GM19455 (cell line): ENCODE results near the gene ESRRG.

Experiments used
- ATAC-seq: cut with Tn5 transposase; IDR thresholded peaks from one replicate; pipeline ENCODE4 v1.9.1; 2021; ENCODE audit not compliant: unreplicated experiment

Gene ESRRG

DNA sequence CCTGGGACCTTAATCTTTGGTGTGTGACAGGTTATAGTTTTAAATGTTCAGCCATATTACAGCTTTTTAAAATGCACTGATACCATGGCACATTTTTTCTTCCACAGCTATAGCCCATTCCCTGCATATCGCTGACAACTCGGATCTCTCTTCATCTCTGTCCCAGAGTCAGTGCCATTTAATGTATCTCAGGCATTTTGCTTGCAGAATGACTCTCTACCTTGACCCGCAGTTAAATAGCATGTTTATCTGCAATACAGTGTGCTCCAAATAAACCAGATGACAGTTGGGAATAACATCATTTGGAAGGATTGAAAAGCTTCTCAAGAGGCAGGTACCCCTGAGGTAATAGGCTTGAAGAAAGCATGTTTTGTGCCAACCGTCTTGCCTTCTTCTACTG lies 200.2 kb downstream of the ESRRG start:
- no peak for ATAC-seq

DNA sequence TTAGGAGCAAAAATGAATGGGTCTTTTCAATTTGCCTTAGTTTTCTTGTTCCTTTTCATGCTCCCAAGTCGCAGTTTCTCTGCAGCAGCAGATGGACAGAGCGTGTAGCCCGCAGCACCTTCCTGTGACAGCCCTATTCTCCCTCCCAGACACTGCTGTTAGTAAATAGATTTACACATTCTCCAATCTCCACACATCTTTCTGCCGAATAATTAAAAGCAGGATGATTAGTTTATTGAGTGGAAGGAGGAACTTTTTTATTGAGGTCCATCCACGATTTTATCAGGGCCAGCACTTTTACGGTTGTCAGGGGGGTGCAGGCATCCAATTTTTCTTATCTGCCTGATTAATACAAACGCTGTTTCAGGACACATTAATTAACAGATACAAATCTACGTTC lies 201.8 kb downstream of the ESRRG start:
- no peak for ATAC-seq

DNA sequence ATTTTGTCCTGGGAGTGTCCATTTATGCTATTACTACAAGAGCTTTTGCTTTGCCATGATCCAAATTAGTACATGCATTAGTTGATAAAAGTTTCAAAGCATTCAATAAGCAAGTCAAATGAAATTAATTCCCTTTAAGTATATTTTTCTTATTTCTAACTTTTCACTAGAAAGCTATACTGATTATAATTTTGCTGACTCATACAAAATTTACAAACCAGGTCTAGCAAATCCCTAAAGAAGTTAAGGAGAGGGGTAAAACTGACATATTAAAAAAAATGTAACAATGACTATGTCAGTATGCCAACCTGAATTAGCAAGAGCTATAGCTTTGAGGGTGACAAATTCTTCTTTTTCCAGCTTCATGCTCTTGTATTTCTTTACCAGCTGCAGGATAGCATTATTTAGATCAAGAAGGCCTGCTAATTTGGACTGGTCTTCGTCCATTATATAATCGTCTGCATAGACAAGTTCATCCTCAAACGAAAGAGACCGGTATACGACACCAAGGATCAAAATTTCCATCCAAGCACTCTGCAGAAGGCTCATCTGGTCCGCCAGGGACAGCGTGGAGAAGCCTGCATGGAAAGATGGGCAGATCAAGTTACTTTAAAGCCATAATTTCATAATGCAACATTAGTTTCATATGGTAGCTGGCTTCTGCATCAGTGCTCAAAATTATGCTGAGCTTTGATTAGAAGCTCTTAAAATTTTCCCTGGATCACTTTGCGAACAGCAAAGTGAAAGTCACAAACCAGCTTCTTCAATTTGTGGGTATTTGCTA lies 204.2 kb downstream of the ESRRG start:
- no peak for ATAC-seq

DNA sequence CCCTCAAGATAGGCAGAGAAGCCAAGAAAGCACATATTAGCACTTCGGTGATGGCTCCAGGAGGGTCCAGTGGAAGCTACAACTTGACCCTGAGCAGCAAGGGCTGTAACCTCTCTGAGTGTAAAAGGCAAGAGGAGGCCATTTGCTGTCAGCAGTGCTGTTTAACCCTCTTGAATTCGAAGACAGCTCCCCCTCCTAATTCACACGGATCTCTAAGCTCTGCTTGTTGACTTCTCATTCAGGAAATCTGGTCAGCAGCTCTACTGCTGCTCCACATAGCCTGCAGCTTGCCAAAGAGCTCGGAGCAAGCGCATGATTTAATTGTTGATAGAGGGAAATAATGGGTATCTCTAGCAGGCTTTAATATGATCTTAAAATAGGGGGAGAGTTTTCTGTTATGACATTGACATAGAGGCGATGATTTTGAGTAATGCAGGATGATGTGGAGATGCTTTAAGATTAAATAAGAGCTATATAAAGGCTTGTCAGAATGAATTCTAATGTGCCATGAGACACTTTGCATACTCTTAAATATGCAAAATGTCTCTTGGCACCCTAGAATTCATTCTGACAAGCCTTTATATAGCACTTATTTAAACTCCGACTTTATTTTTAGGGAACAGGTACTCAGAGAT lies 220.6 kb downstream of the ESRRG start:
- no peak for ATAC-seq

DNA sequence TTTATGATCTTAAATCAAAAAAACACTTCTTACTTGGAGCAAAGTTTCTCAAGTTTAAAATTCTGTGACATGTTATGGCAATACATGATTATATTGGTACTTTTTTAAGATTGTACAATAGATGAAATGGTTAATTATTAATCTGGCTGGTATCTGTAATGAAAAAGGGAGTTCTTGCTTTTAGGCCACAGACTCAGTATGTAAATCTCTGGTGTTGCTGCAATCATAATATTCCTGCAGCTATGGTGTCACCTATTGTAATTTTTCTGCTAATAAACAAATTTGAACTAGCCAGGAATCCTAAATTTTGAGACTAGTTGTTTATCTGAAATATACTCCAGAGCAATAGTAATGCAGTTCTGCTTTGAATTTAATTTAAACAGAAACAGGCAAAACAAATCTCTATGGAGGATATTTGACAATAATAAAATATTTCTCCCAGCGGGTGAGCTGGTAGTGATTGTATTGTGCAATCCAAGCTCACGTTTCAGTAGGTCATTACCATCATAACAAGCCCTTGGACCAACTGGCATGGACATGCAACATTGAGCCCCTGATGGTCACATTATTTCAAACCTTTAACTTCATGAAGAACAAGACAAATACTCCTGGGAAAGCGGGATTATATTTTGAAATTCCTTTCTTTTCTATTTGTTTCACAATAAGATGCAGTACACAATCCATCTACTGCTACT lies 222.8 kb downstream of the ESRRG start:
- no peak for ATAC-seq

DNA sequence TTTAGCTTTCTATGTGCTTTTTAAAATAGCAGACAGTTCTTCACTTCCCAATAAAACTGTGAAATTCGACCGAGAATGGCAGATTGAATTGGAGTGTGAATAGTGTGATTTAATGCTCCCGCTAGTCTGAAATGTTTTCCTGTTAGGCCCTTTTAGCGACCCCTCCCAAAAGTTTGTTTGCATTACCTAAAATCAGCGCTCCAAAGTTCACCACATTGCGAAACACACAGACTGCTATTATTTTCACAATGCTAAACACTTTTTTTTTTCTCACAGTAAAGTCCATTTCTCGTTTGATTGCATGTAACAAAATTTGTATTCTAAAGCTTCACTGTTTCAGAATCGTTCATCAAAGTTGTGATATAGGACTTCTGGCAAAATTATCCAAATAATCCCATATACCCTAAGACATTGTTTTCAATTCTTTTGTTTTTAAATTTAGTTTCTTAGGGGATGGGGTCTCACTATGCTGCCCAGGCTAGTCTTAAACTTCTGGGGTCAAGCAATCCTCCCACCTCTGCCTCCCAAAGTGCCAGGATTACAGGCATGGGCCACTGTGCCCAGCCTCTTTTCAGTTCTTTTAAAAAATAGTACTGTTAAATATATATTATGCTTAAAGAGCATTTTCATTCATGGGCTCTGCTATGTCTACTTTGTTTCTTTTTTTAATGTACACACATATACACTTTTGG lies 223.5 kb downstream of the ESRRG start:
- ATAC-seq: no peak

DNA sequence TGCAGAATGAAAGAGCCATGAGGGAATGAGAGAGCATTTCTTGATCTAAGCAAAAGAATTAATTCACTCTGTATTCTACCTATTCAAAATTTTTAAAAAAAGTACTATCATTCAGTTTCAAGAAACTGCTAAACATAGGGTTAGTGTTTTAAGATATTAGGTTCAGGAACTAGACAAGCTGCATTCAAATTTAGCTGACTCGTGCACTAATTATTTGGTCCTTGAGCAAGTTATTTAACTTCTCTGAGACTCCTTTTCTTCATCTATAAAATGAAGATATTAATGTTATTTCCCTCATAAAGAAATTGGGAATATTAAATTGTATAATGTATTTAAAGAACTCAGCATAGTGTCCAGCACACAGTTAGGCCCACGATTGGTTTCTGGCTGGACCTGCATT lies 225.0 kb downstream of the ESRRG start:
- no peak for ATAC-seq

DNA sequence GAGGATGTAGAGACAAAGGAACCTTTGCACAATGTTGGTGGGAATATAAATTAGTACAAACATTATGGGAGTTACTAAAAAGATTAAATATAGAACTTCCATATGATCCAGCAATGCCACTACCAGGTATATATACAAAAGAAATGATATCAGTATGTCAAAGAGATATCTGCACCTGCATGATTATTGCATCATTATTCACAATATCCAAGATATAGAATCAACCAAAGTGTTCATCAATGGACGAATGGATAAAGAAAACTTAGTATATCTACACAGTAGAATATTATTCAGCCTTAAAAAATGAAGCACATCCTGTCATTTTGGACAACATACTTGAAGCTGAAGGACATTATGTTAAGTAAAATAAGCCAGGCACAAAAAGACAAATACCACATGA lies 238.2 kb downstream of the ESRRG start:
- ATAC-seq: no peak

DNA sequence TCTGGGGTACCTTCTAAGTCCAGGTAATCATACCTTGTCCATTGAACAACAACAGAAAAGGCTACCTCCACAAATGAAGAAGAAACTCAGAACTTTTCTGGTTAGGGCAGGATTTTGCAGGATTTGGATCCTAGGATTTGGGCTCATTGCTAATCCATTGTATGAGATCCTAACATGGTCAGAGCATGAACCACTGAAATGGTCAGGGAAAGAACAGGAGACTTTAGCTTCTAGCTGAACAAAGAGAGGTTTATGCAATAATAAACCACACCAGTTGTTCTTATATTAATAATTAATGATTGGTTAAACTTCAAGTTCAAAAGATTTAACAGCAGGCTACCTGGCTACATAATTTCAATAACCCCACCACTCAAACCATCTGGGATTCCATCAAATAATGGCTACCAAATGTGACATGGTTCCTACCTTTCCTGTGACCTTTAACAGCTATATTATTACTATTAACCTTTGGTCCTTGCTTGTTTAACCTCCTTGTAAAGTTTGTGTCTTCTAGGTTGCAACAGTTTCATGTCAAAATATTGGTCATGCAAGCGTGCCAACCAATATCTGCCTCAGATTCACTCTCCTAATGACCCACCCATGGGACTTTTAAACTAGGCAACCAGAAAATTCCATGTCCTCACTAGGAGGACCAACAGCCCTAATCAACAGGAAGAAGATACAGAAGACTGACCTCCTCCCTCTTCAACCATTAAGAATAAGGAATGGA lies 239.4 kb downstream of the ESRRG start:
- ATAC-seq: no peak

DNA sequence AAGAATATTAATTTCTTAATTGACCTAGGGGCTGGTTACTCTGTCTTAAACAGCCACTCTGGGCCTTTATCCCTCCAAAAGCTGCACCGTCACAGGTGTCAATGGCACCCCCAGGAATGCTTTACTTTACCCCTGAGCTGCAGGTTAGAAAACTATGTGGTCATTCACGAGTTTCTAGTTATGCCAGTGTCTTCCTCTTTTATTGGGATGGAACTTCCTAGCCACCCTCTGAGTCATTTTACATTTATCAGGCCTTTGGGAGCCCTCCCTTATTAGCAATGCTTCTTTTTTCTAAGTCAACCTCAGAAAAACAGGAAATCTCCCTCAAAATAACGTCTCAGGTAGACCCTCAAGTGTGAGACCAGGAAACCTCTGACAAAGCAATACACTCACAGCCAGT lies 240.6 kb downstream of the ESRRG start:
- ATAC-seq: no peak

DNA sequence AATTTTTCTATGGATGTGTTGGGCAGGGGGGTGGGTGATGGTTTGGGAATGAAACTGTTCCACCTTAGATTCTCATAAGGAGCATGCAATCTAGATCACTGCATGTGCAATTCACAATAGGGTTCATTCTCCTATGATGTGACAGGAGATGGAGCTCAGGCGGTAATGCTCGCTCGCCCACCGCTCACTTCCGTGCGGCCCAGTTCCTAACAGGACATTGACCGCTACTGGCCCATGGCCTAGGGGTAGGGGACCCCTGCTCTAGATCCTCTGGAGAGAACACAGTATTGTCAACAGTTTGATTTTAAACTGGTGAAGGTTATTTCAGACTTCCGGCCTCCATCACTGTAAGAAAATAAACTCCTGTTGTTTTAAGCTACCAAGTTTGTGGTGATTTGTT lies 245.0 kb downstream of the ESRRG start:
- ATAC-seq: no peak

DNA sequence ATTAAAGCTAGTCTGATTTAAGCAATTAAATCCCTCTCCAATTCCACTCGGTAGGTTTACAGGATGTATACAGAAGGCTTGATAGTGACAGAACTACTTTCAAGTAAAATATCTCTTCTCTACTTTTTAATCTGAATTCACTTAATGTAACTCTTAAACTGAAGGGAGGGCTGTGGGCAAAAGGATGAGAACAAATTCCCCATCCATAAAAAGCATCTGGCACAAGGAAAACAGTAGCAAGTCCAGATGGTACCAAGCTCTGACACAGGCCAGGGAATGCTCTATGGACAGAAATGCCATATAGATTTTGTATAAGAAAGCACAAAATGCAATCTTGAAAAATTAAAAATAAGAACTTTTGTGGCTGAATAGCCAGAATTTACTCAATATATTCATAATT lies 246.9 kb downstream of the ESRRG start:
- no peak for ATAC-seq

DNA sequence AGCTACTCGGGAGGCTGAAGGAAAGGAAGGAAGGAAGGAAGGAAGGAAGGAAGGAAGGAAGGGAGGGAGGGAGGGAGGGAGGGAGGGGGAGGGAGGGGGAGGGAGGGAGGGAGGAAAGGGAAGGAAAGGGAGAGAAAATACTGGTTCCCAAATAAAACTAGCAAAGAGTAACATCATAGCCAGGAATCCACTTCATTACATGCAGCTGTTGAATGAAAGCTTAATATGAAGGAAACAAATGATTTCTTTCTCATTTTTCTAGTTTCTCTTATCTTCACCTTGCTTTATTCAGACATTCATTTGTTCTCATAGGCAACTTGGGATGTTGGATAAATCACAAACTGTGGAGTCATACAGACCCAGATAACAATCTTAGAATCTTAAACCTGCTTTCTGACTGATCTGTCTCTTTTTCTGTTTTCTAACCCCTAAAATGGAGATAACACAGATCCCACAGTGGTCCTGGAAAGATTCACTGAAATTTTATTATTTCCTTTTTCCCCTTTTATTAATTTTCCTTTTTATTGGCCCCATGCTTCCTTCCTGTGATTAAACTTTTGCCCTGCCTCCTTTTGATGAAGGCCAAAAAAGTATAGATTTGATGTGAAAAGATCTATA lies 247.5 kb downstream of the ESRRG start:
- ATAC-seq: no peak

DNA sequence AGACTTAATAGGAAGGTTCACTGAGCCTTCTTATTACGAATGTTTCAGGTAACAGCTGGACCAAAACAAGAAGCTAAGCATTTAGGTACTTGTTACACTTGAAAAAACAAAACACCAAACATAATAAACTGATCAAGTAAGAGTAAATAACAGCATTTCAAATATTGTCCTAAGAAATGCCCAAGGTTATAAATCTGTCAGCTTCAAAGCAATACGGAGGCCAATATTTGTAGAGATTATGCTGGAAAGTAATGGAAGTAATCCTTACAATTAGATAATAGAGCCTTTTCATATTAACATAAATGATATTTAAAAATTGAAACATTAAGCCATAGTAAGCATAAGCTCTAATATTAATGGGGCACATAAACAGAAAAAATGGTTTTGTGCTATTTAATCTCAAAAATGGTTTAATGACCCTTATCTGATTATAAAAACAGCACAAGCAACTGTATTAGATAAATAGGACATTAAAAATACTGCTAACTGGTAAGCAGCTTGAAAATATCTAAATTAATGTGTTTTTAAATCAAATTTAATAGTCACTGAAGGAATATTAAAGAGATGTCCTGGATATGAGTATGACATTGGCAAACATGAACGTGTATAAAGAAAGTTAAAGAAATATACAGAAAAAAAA lies 256.9 kb downstream of the ESRRG start:
- ATAC-seq: no peak

DNA sequence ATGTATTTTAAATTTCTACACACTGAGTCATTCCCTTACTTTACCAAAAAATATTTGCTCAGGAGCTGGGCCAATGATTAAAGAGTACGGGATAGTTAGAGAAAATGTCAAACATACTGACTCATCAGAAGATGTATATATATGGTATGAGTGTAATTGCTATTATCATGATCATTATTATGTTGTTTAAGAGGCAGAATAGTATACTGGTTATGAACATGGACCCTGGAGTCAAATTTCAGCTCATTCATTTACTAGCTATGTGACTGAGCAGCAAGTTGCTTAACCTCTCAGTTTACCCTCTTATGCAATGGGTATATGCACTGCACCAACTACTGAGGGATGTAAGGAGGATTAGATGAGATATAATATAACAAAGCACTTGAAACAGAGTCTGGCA lies 258.7 kb downstream of the ESRRG start:
- no peak for ATAC-seq

DNA sequence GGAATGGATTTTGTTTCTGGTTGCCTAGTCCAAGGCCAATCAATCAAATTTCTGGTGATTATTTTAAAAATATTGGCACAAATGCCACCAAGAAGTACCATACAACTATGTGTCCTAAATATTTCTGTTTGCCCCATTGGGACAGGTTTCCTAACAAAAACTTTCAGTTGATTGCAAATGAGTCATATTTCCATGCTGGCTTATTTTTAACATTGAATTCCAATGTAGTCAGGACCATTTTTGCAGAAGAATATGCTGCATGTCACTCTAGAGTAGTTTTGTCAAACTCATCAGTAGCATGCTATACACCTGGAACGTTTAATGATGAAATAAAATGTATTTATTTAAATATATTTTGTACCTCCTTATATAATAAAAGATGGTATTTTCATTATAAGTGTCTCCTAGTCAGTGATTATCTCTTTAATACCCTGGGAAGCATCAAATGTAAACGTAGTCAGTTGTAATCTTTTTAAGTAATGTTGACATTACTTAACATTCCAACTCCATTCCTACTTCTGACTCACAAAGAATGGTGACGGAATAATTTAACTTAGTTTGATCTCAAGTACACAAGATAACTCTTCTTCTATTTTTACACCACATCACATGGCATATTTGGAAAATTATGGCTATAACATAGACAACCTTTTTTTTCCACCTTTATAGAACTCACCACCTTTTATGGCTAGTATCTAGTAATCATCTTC lies 261.0 kb downstream of the ESRRG start:
- ATAC-seq: no peak

DNA sequence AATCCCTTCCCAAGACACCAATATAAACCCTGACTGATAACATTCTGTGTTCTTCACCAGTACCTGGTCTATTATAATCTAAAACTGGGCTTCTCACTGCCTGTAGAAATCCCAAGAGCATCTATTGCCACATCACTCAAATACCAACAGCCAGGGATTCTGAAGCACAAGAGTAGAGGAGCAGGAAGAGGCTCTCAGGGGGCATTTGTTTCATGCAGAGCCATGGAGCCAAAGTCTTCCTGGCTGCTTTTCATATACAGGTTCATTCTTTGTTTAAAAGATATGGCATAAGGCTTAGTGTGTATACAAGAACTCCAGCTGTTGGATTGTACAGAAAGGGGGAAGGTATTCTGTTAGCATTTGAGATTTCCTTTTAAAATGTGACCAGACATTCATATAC lies 261.8 kb downstream of the ESRRG start:
- ATAC-seq: no peak

DNA sequence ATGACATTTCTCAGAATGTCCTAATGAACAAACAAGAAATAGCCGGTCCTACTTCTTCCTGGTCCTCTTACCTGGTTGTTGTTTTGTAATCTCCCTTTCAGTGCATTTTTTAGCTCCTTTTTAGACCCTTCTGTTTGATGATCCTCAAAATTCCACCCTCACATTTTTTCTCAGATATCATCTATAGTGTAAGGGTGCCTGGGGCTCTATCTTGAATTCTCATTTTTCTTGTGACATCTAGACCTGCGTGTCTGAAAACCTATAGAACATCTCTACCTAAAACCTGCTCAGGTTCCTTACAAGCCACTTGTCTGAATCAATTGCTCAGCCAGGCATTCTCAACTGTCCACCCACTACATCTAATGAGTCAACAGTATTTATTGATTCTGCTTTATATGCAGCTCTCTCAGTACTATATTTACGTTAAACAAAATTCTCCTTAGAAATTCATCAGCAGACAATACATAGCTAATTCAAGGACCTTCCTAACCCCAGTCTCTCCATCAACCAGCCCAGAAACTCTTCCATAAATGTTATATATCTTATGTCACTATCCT lies 263.5 kb downstream of the ESRRG start:
- ATAC-seq: no peak

DNA sequence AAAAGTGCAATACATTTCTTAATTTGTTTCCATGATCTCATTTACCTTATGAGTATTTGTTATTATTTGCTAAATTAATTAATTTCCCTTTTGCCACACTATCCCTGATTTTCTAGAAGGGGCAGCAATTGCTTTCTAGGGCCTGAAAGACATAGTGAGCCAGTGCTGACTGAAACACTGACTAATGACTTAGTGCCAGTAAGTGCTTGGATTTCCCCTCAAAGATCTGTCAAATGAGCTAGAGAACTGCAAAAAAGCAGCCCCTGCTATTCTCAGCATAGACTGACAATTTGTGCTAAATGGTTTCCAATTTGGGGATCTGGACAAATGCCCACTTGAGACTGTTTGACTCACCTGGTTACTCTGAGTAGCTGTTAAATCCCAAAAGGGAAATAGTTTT lies 264.4 kb downstream of the ESRRG start:
- no peak for ATAC-seq
